HCT116 (cell line): Measurements from ENCODE around the gene NTNG2. TPM values are rescaled to one million over a fixed set of nuclear protein-coding genes. Genes with fewer than 3 reads are reported as not detected.

Source experiments
- ATAC-seq: fragments of 200-7000 bp; cut with Tn5 transposase; 2 replicates; pipeline ENCODE4 v1.9.1; 2020; ENCODE audit warnings: mild to moderate bottlenecking, moderate library complexity
- BruUV-seq: library from RNA; stranded (reverse); fragments of 400-500 nt; replicated peaks from 2 replicates; lab custom pipeline; 2021; lab: Mats Ljungman, UMichigan
- CTCF ChIA-PET: fragments of 300-600 bp; sonication (Branson Sonifier 250); formaldehyde crosslinking; loops from one replicate; lab custom pipeline; 2021; ENCODE audit warnings: antibody characterized with exemption; lab: Charles Lee
- POLR2A ChIA-PET: fragments of 300-600, 350-600 bp; sonication (Branson Sonifier 250); formaldehyde crosslinking; loops from one replicate; lab custom pipeline; 2021; ENCODE audit warnings: antibody characterized with exemption; lab: Charles Lee
- RAD21 ChIA-PET, 2 experiments: fragments of 300-600 bp; sonication (Branson Sonifier 250); formaldehyde crosslinking; loops; one replicate each; lab custom pipeline; 2023; ENCODE audit warnings: low total read pairs in 2 of 2; ENCODE audit not compliant: uncharacterized antibody in 2 of 2, unreplicated experiment in 2 of 2, low non-redundant PET in 1 of 2; lab: Charles Lee
- DNase-seq: peaks from one replicate; pipeline ENCODE4 v3.0.0-alpha.2; 2010; ENCODE audit warnings: low read depth, low spot score
- H2AFZ ChIP-seq: fragments of 200-600 bp; shearing (Covaris generic), sonication (generic); 2 replicates; pipeline ENCODE4 v1.6.1; 2017; ENCODE audit warnings: low read depth, mixed run types, mixed read lengths, antibody characterized with exemption, low read length; ENCODE audit not compliant: poor library complexity, severe bottlenecking
- H3K27ac ChIP-seq: 2 replicates; pipeline ENCODE4 v1.5.1; 2012; ENCODE audit warnings: low read depth, low read length
- H3K27me3 ChIP-seq: fragments of 200-600 bp; sonication (generic); 2 replicates; pipeline ENCODE4 v1.6.1; 2016; ENCODE audit warnings: mixed run types, low read length, mixed read lengths; ENCODE audit not compliant: insufficient read depth
- H3K36me3 ChIP-seq, 2 experiments: fragments of 200-500 bp in 1 of 2; fragments of 200-600 bp in 1 of 2; sonication (Bioruptor generic) in 1 of 2; sonication (generic) in 1 of 2; 2 replicates each; pipeline versions ENCODE4 v1.5.1 to v1.6.1; 2014 to 2016; ENCODE audit warnings: low read length in 2 of 2, inconsistent platforms in 1 of 2, mixed read lengths in 1 of 2, mixed run types in 1 of 2; ENCODE audit not compliant: insufficient read depth in 2 of 2, control insufficient read depth in 1 of 2
- H3K4me1 ChIP-seq, 2 experiments: fragments of 200-600 bp in 1 of 2; sonication (generic) in 1 of 2; 2 replicates each; pipeline versions ENCODE4 v1.5.1 to v1.6.1; 2012 to 2017; ENCODE audit warnings: low read length in 2 of 2, inconsistent platforms in 1 of 2, mild to moderate bottlenecking in 1 of 2, mixed read lengths in 1 of 2, mixed run types in 1 of 2, moderate library complexity in 1 of 2; ENCODE audit not compliant: insufficient read depth in 2 of 2, control insufficient read depth in 1 of 2
- H3K4me2 ChIP-seq: fragments of 200-600 bp; sonication (generic); 2 replicates; pipeline ENCODE4 v1.6.1; 2017; ENCODE audit warnings: mixed run types, low read length, mixed read lengths
- H3K4me3 ChIP-seq, 2 experiments: fragments of 200-600 bp in 1 of 2; sonication (generic) in 1 of 2; replicated peaks in 1 of 2; 2 replicates each; pipeline ENCODE4 v1.5.1; 2011 to 2016; ENCODE audit warnings: low read length in 2 of 2, control low read depth in 1 of 2, low read depth in 1 of 2, mild to moderate bottlenecking in 1 of 2, mixed read lengths in 1 of 2, mixed run types in 1 of 2
- H3K79me2 ChIP-seq: fragments of 200-600 bp; sonication (generic); 2 replicates; pipeline ENCODE4 v1.6.1; 2017; ENCODE audit warnings: mild to moderate bottlenecking, mixed run types, low read length, moderate library complexity, mixed read lengths; ENCODE audit not compliant: insufficient read depth
- H3K9ac ChIP-seq: fragments of 200-600 bp; sonication (generic); 2 replicates; pipeline ENCODE4 v1.6.1; 2016; ENCODE audit warnings: low read length, mixed read lengths
- H3K9me2 ChIP-seq: fragments of 200-600 bp; sonication (generic), shearing (Covaris generic); 2 replicates; pipeline ENCODE4 v1.6.1; 2017; ENCODE audit warnings: mixed run types, mild to moderate bottlenecking, moderate library complexity; ENCODE audit not compliant: insufficient read depth
- H3K9me3 ChIP-seq, 2 experiments: fragments of 200-500 bp in 1 of 2; fragments of 200-600 bp in 1 of 2; sonication (Bioruptor generic) in 1 of 2; sonication (generic) in 1 of 2; 2 replicates each; pipeline ENCODE4 v1.6.1; 2014 to 2017; ENCODE audit warnings: low read length in 2 of 2, mixed read lengths in 2 of 2, inconsistent platforms in 1 of 2, low read depth in 1 of 2, mild to moderate bottlenecking in 1 of 2, mixed run types in 1 of 2, moderate library complexity in 1 of 2; ENCODE audit not compliant: control insufficient read depth in 1 of 2, insufficient read depth in 1 of 2
- H4K20me1 ChIP-seq: fragments of 200-600 bp; sonication (generic), shearing (Covaris generic); 2 replicates; pipeline ENCODE4 v1.6.1; 2017; ENCODE audit warnings: mixed run types, mild to moderate bottlenecking, moderate library complexity; ENCODE audit not compliant: insufficient read depth
- CBX3 ChIP-seq: IDR thresholded peaks from 2 replicates; pipeline ENCODE4 v1.6.1; 2012; ENCODE audit warnings: low read depth
- CEBPB ChIP-seq: IDR thresholded peaks from 2 replicates; pipeline ENCODE4 v1.6.1; 2012; ENCODE audit warnings: low read depth
- CTCF ChIP-seq, 3 experiments: fragments of 200-600 bp in 1 of 3; sonication (generic) in 1 of 3; IDR thresholded peaks in 2 of 3; conservative IDR thresholded peaks in 1 of 3; 2 replicates each; pipeline ENCODE4 v1.5.1; 2012 to 2017; ENCODE audit warnings: low read depth in 2 of 3, low read length in 2 of 3, antibody characterized with exemption in 1 of 3, borderline replicate concordance in 1 of 3, control low read depth in 1 of 3, mild to moderate bottlenecking in 1 of 3, mixed read lengths in 1 of 3, mixed run types in 1 of 3, moderate library complexity in 1 of 3; ENCODE audit not compliant: insufficient read depth in 1 of 3
- EGR1 ChIP-seq: IDR thresholded peaks from 2 replicates; pipeline ENCODE4 v1.6.1; 2012; ENCODE audit warnings: low read depth
- ELF1 ChIP-seq: IDR thresholded peaks from 2 replicates; pipeline ENCODE4 v1.6.1; 2012; ENCODE audit warnings: low read depth, borderline replicate concordance
- EZH2 ChIP-seq: fragments of 200-600 bp; sonication (generic); IDR thresholded peaks from 2 replicates; pipeline ENCODE4 v1.6.1; 2017; ENCODE audit warnings: antibody characterized with exemption, mixed run types
- EZH2phosphoT487 ChIP-seq: fragments of 200-600 bp; IDR thresholded peaks from 2 replicates; pipeline ENCODE4 v1.6.1; 2018; ENCODE audit warnings: antibody characterized with exemption, borderline replicate concordance
- FOSL1 ChIP-seq: IDR thresholded peaks from 2 replicates; pipeline ENCODE4 v1.6.1; 2012; ENCODE audit warnings: low read depth
- JUND ChIP-seq: IDR thresholded peaks from 2 replicates; pipeline ENCODE4 v1.6.1; 2012
- POLR2A ChIP-seq: IDR thresholded peaks from 2 replicates; pipeline ENCODE4 v1.7.0; 2011; ENCODE audit warnings: borderline replicate concordance; ENCODE audit not compliant: insufficient read depth, insufficient read length; ENCODE audit errors: extremely low read depth
- RAD21 ChIP-seq: IDR thresholded peaks from 2 replicates; pipeline ENCODE4 v1.6.1; 2012; ENCODE audit warnings: low read depth, mild to moderate bottlenecking
- REST ChIP-seq: IDR thresholded peaks from 2 replicates; pipeline ENCODE4 v1.6.1; 2012; ENCODE audit warnings: low read depth
- SIN3A ChIP-seq: IDR thresholded peaks from 2 replicates; pipeline ENCODE4 v1.6.1; 2012; ENCODE audit warnings: low read depth
- SP1 ChIP-seq: IDR thresholded peaks from 2 replicates; pipeline ENCODE4 v1.6.1; 2012; ENCODE audit warnings: low read depth
- YY1 ChIP-seq: IDR thresholded peaks from 2 replicates; pipeline ENCODE4 v1.6.1; 2011; ENCODE audit warnings: low read length, low read depth, moderate library complexity, mild to moderate bottlenecking; ENCODE audit not compliant: insufficient replicate concordance; ENCODE audit errors: extremely low read depth
- ZFX ChIP-seq: fragments of 450-650 bp; IDR thresholded peaks from 2 replicates; pipeline ENCODE4 v1.6.1; 2017
- ZNF274 ChIP-seq: fragments of 200-500 bp; sonication (Bioruptor generic); IDR thresholded peaks from 2 replicates; pipeline ENCODE4 v1.6.1; 2014; ENCODE audit warnings: mild to moderate bottlenecking, low read depth, low read length, inconsistent platforms
- intact Hi-C: fragments of 100-400 bp; cut with micrococcal nuclease; formaldehyde crosslinking; loops from 2 replicates; pipeline ENCODE4 v1.10.0; 2022
- total RNA-seq: library from RNA; stranded (reverse); gene quantifications from one replicate; pipeline ENCODE4 v1.2.1, GENCODE V29; 2021; ENCODE audit not compliant: unreplicated experiment

Gene NTNG2
- total RNA-seq, 1 experiment from 2014 or later, result 2.5 TPM

- no peaks in the 10 kb centered on the region for H3K79me2 ChIP-seq
- H3K27me3 ChIP-seq, result no peaks in the 10 kb centered on the region
- peaks cover 9 to 29% of the 10 kb centered on the region in 2 experiments; a peak in 3 of 4 replicates for H3K4me1 ChIP-seq
- ATAC-seq (peak; percentile 83), DNase-seq (peak; percentile 43)
- peak overlapping the region; percentile 8; the same call in 1 of the 2 replicates for H3K4me2 ChIP-seq
- no peaks in the 10 kb centered on the region for H3K9me2 ChIP-seq
- no peak overlapping the region for H2AFZ ChIP-seq
- no peak overlapping the region for H3K4me3 ChIP-seq
- POLR2A ChIA-PET, result interaction anchor here (0.5 kb wide), 1 partner anchor 513 kb away, joined by 4 read pairs; no protein-coding TSS in a partner anchor
- intact Hi-C loops, result loop anchor here (5.0 to 10.0 kb wide), 2 partner anchors 306 to 507 kb away; no protein-coding TSS in a partner anchor
- RAD21 ChIA-PET, result no interaction called here
- H3K9me3 ChIP-seq, result no peaks in the 10 kb centered on the region
- H3K27ac ChIP-seq, result peak overlapping the region; percentile 97; the same call in 1 of the 2 replicates
- no TSS peak for BruUV-seq
- CTCF ChIA-PET, result interaction anchor here (0.8 to 1.9 kb wide), 6 partner anchors 9 to 509 kb away, joined by 3 to 7 read pairs (median 4); no protein-coding TSS in a partner anchor
- peak; percentile 44 to 96 (median 87); a peak in 5 of 6 replicates for TF ChIP-seq CTCF (IDR thresholded peaks at IDR 0.05 in 2 of 3, conservative IDR thresholded peaks at IDR 0.05 in 1 of 3; ENCODE audit: borderline replicate concordance in 1 of 3, insufficient read depth in 1 of 3, low read depth in 2 of 3, low read length in 2 of 3)
- TF ChIP-seq CEBPB, result no peak
- no peak for TF ChIP-seq POLR2A
- TF ChIP-seq ELF1, result no peak
- TF ChIP-seq EZH2, result no peak
- no peak for TF ChIP-seq SP1
- TF ChIP-seq YY1, result no peak
- no peak for TF ChIP-seq EZH2phosphoT487
- TF ChIP-seq EGR1, result no peak
- TF ChIP-seq CBX3, result no peak
- TF ChIP-seq ZFX, result no peak
- TF ChIP-seq RAD21, result peak; percentile 49
- no peak for TF ChIP-seq FOSL1
- no peak for TF ChIP-seq SIN3A
- TF ChIP-seq REST, result no peak
- TF ChIP-seq ZNF274, result no peak
- TF ChIP-seq JUND, result no peak
- H3K36me3 ChIP-seq, result peaks cover 39 to 44% of the 10 kb centered on the region in 2 experiments
- H4K20me1 ChIP-seq, result no peaks in the 10 kb centered on the region
- H3K9ac ChIP-seq, result no peak overlapping the region; the same call in 1 of the 2 replicates
These were observed 107.0 kb downstream of the NTNG2 start for GRCh38 chr9:132268725-132269352.
